IMR-90 (cell line): ENCODE data around the gene TCERG1L. TPM values are rescaled to one million over a fixed set of nuclear protein-coding genes. Genes with fewer than 3 reads are reported as not detected.

Experiments
- ATAC-seq: fragments of 200-7000 bp; cut with Tn5 transposase; 2 replicates; pipeline ENCODE4 v1.9.1; 2020; ENCODE audit warnings: low read depth, mild to moderate bottlenecking, moderate library complexity
- BruUV-seq: library from RNA; stranded (reverse); fragments of 400-500 nt; replicated peaks from 2 replicates; lab custom pipeline; 2021; lab: Mats Ljungman, UMichigan
- CTCF ChIA-PET: fragments of 300-600 bp; formaldehyde crosslinking; extraction: SDS; loops from one replicate; lab custom pipeline; 2021; ENCODE audit warnings: antibody characterized with exemption; lab: Yijun Ruan, JAX
- POLR2A ChIA-PET: fragments of 300-600 bp; sonication (Branson Sonifier 250); formaldehyde crosslinking; loops from one replicate; lab custom pipeline; 2022; ENCODE audit warnings: antibody characterized with exemption; ENCODE audit not compliant: unreplicated experiment; lab: Charles Lee
- DNase-seq: peaks from one replicate; pipeline ENCODE4 v3.0.0; 2013
- H2AFZ ChIP-seq: replicated peaks from 2 replicates; pipeline ENCODE3; 2013; ENCODE audit warnings: low read length, mild to moderate bottlenecking; ENCODE audit not compliant: poor library complexity
- H2AK5ac ChIP-seq: 2 replicates; pipeline ENCODE4 v1.6.1; 2013; ENCODE audit warnings: low read depth, low read length, inconsistent platforms
- H2AK9ac ChIP-seq: replicated peaks from 2 replicates; pipeline ENCODE3; 2013; ENCODE audit warnings: mild to moderate bottlenecking, low read depth, low read length, moderate library complexity; ENCODE audit not compliant: poor library complexity
- H2BK120ac ChIP-seq: 2 replicates; pipeline ENCODE4 v1.6.1; 2013; ENCODE audit warnings: low read depth, low read length, inconsistent platforms
- H2BK15ac ChIP-seq: 3 replicates; pipeline ENCODE4 v1.6.1; 2013; ENCODE audit warnings: low read depth, low read length, inconsistent platforms
- H2BK20ac ChIP-seq: 2 replicates; pipeline ENCODE4 v1.6.1; 2013; ENCODE audit warnings: low read depth, mild to moderate bottlenecking, inconsistent platforms, low read length, moderate library complexity
- H2BK5ac ChIP-seq: 2 replicates; pipeline ENCODE4 v1.6.1; 2013; ENCODE audit warnings: mild to moderate bottlenecking, low read depth, low read length, inconsistent platforms; ENCODE audit not compliant: poor library complexity, severe bottlenecking
- H3K14ac ChIP-seq: replicated peaks from 2 replicates; pipeline ENCODE4 v1.6.1; 2013; ENCODE audit warnings: low read depth, low read length, inconsistent platforms
- H3K18ac ChIP-seq: 2 replicates; pipeline ENCODE4 v1.6.1; 2013; ENCODE audit warnings: low read depth, low read length, control low read depth
- H3K23ac ChIP-seq: 2 replicates; pipeline ENCODE4 v1.6.1; 2013; ENCODE audit warnings: low read depth, low read length, inconsistent platforms
- H3K27ac ChIP-seq: 2 replicates; pipeline ENCODE4 v1.5.1; 2013; ENCODE audit warnings: mild to moderate bottlenecking, control low read depth, low read length; ENCODE audit not compliant: insufficient read depth
- H3K27me3 ChIP-seq: 2 replicates; pipeline ENCODE4 v1.6.1; 2013; ENCODE audit warnings: low read length; ENCODE audit not compliant: control insufficient read depth, insufficient read depth
- H3K36me3 ChIP-seq: 2 replicates; pipeline ENCODE4 v1.6.1; 2013; ENCODE audit warnings: low read length, mixed read lengths; ENCODE audit not compliant: control insufficient read depth, insufficient read depth
- H3K4ac ChIP-seq: 2 replicates; pipeline ENCODE4 v1.6.1; 2013; ENCODE audit warnings: low read depth, low read length, inconsistent platforms
- H3K4me1 ChIP-seq: 2 replicates; pipeline ENCODE4 v1.6.1; 2013; ENCODE audit warnings: low read length, mixed read lengths; ENCODE audit not compliant: control insufficient read depth, insufficient read depth
- H3K4me2 ChIP-seq: 2 replicates; pipeline ENCODE4 v1.6.1; 2013; ENCODE audit warnings: low read depth, mild to moderate bottlenecking, control low read depth, low read length, moderate library complexity
- H3K4me3 ChIP-seq: 2 replicates; pipeline ENCODE4 v1.5.1; 2013; ENCODE audit warnings: low read depth, mild to moderate bottlenecking, control low read depth, low read length, moderate library complexity; ENCODE audit not compliant: insufficient read depth
- H3K56ac ChIP-seq: 2 replicates; pipeline ENCODE4 v1.6.1; 2013; ENCODE audit warnings: low read length, inconsistent platforms; ENCODE audit not compliant: insufficient read depth; ENCODE audit errors: extremely low read depth
- H3K79me1 ChIP-seq, 2 experiments: 2 replicates each; pipeline ENCODE4 v1.6.1; 2013; ENCODE audit warnings: low read length in 2 of 2, inconsistent platforms in 1 of 2, low read depth in 1 of 2
- H3K9ac ChIP-seq: 2 replicates; pipeline ENCODE4 v1.6.1; 2013; ENCODE audit warnings: low read depth, low read length, control low read depth
- H3K9me1 ChIP-seq: 2 replicates; pipeline ENCODE4 v1.6.1; 2013; ENCODE audit warnings: low read length, inconsistent platforms; ENCODE audit not compliant: insufficient read depth
- H3K9me3 ChIP-seq: 2 replicates; pipeline ENCODE4 v1.6.1; 2013; ENCODE audit warnings: low read length; ENCODE audit not compliant: control insufficient read depth, insufficient read depth
- H4K20me1 ChIP-seq: 2 replicates; pipeline ENCODE4 v1.6.1; 2013; ENCODE audit warnings: low read length, inconsistent platforms; ENCODE audit not compliant: insufficient read depth
- H4K5ac ChIP-seq: 2 replicates; pipeline ENCODE4 v1.6.1; 2013; ENCODE audit warnings: mild to moderate bottlenecking, low read depth, low read length, control low read depth
- H4K8ac ChIP-seq, 2 experiments: 2 replicates each; pipeline ENCODE4 v1.6.1; 2013; ENCODE audit warnings: low read depth in 2 of 2, low read length in 2 of 2, control low read depth in 1 of 2, inconsistent platforms in 1 of 2
- H4K91ac ChIP-seq: 2 replicates; pipeline ENCODE4 v1.6.1; 2013; ENCODE audit warnings: low read depth, low read length, inconsistent platforms; ENCODE audit not compliant: insufficient read depth
- CHD1 ChIP-seq: IDR thresholded peaks from 2 replicates; pipeline ENCODE4 v1.6.1; 2012; ENCODE audit warnings: low read depth, low read length, improper control_type of control experiment
- CTCF ChIP-seq: conservative IDR thresholded peaks from 2 replicates; pipeline ENCODE4 v1.5.1; 2012; ENCODE audit warnings: mild to moderate bottlenecking, low read depth, low read length, improper control_type of control experiment
- ELK1 ChIP-seq: fragments of 150-350 bp; IDR thresholded peaks from 2 replicates; pipeline ENCODE4 v1.6.1; 2016; ENCODE audit warnings: low read depth, mild to moderate bottlenecking, low read length, moderate library complexity, borderline replicate concordance
- MAFK ChIP-seq: IDR thresholded peaks from 2 replicates; pipeline ENCODE4 v1.6.1; 2012; ENCODE audit warnings: low read depth, low read length, improper control_type of control experiment
- MAZ ChIP-seq: IDR thresholded peaks from 2 replicates; pipeline ENCODE4 v1.6.1; 2012; ENCODE audit warnings: low read depth, mild to moderate bottlenecking, low read length, improper control_type of control experiment, moderate library complexity, borderline replicate concordance
- MXI1 ChIP-seq: IDR thresholded peaks from 2 replicates; pipeline ENCODE4 v1.6.1; 2012; ENCODE audit warnings: low read depth, mild to moderate bottlenecking, low read length, moderate library complexity, borderline replicate concordance
- NFE2L2 ChIP-seq: fragments of 150-350 bp; IDR thresholded peaks from 2 replicates; pipeline ENCODE4 v1.6.1; 2016; ENCODE audit warnings: low read depth, mild to moderate bottlenecking, low read length
- SMC3 ChIP-seq: fragments of 150-350 bp; IDR thresholded peaks from 2 replicates; pipeline ENCODE4 v1.6.1; 2016; ENCODE audit warnings: low read depth, mild to moderate bottlenecking, antibody characterized with exemption, low read length, moderate library complexity
- USF2 ChIP-seq: fragments of 150-350 bp; IDR thresholded peaks from 2 replicates; pipeline ENCODE4 v1.6.1; 2017; ENCODE audit warnings: mild to moderate bottlenecking, antibody characterized with exemption, low read length, low read depth
- WGBS, 2 experiments: methylation state at CpG; one replicate each; pipeline versions ENCODE4 v1.1.5 to v1.1.7; 2013; ENCODE audit warnings: missing lambda C conversion rate in 2 of 2; ENCODE audit not compliant: insufficient read length in 1 of 2; ENCODE audit errors: extremely low coverage in 2 of 2; 5-methylcytosine and 5-hydroxymethylcytosine counted together
- dilution Hi-C: fragments of 300-500 bp; cut with HindIII; formaldehyde crosslinking; loops from one replicate; pipeline ENCODE4 v1.14.3; 2018; ENCODE audit warnings: low sequenced_read_pairs; ENCODE audit not compliant: unreplicated experiment
- in situ Hi-C: fragments of 300-500 bp; cut with MboI; formaldehyde crosslinking; loops from 3 replicates; pipeline ENCODE4 v1.14.3; 2019; ENCODE audit warnings: low sequenced_read_pairs, inconsistent platforms, mixed read lengths
- intact Hi-C: fragments of 100-400 bp; cut with micrococcal nuclease; formaldehyde crosslinking; loops from 2 replicates; pipeline ENCODE4 v1.10.0; 2022
- polyA plus RNA-seq, 3 experiments: library from polyadenylated mRNA; depleted of rRNA; stranded (reverse); fragments of >200 nt; gene quantifications; 2 replicates each; pipeline ENCODE4 v1.2.3, GENCODE V29; 2012; ENCODE audit warnings: low replicate concordance in 1 of 3
- total RNA-seq: library from RNA; depleted of rRNA; stranded (reverse); fragments of >200 nt; gene quantifications from 2 replicates; pipeline ENCODE4 v1.2.3, GENCODE V29; 2012

TCERG1L gene
- total and polyA plus RNA-seq, 2 of the 4 experiments (the other 2 are of a cell fraction): not detected

GRCh38 chr10:131266936-131267813, 44.3 kb downstream of the TCERG1L start (continued):
- TF ChIP-seq USF2: no peak

- POLR2A ChIA-PET: no interaction called here
- no peak overlapping the region for H3K4me2 ChIP-seq
- H3K9ac ChIP-seq: no peak overlapping the region
- no peak overlapping the region for H2BK120ac ChIP-seq
- dilution Hi-C loops: no loop called here
- no peak overlapping the region for H2BK20ac ChIP-seq
- H3K4me3 ChIP-seq: no peak overlapping the region
- H3K56ac ChIP-seq: no peak overlapping the region
- H3K79me1 ChIP-seq: no peaks in the 10 kb centered on the region
- H3K27me3 ChIP-seq: no peaks in the 10 kb centered on the region
- ATAC-seq (no peak), DNase-seq (no peak)
- H3K9me1 ChIP-seq: no peaks in the 10 kb centered on the region
- no peaks in the 10 kb centered on the region for H3K4me1 ChIP-seq
- H3K36me3 ChIP-seq: no peaks in the 10 kb centered on the region
- CTCF ChIA-PET: no interaction called here
- H4K8ac ChIP-seq: no peak overlapping the region
- no peak overlapping the region for H3K4ac ChIP-seq
- no peak overlapping the region for H3K14ac ChIP-seq
- no peak overlapping the region for H2BK15ac ChIP-seq
- no peak overlapping the region for H3K23ac ChIP-seq
- in situ Hi-C loops: no loop called here
- H3K9me3 ChIP-seq: peaks cover 49% of the 10 kb centered on the region
- no peak overlapping the region for H3K18ac ChIP-seq
- intact Hi-C loops: no loop called here
- no peak overlapping the region for H2AK5ac ChIP-seq
- H4K20me1 ChIP-seq: no peaks in the 10 kb centered on the region
- 0% methylated on average over 1 of the region's 11 CpGs; no CpG with 5 or more reads in 1 of the 2 experiments for WGBS, 2 experiments
- no peak overlapping the region for H2BK5ac ChIP-seq
- H3K27ac ChIP-seq: no peak overlapping the region
- no peak overlapping the region for H4K5ac ChIP-seq
- no peak overlapping the region for H2AK9ac ChIP-seq
- no peak overlapping the region for H2AFZ ChIP-seq
- BruUV-seq: no TSS peak
- no peak overlapping the region for H4K91ac ChIP-seq
- TF ChIP-seq NFE2L2 (no peak), MAFK (no peak), MXI1 (no peak), CHD1 (no peak), CTCF (no peak), MAZ (no peak), ELK1 (no peak), SMC3 (no peak)
Measured at GRCh38 chr10:131264110-131264788, 47.3 kb downstream of the TCERG1L start.
